ENCODE results near the gene PRKCH. TPM values are rescaled to one million over a fixed set of nuclear protein-coding genes. Genes with fewer than 3 reads are reported as not detected.

The PRKCH gene
- polyA plus RNA-seq, 1 donor from 2014 or later, result 2.0 TPM

DNA sequence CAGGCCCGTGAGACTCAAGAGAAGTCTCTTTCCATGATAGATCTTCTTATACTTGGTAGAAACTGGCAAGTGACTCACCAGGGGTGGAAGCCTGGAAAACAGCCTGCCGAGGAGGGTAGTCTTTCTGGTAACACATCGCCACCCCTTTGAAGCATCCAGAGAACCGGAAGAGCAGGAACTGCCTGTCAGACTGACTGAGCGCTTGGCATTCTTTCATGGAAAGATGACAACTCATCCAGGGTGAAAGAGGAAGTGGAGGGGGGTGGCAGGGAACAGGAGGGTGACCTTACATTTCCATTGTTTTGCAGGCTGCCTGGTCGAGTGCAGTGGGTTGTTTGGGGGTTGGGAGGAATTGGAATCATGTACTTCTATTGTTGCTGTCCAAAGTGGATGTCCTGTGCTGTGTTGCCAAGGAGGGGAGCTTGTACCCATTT, 34.5 kb downstream of the PRKCH start:
- no peak overlapping the region for H3K4me2 ChIP-seq (ENCODE audit: low read length)
- no peak overlapping the region for H3K9ac ChIP-seq (ENCODE audit: low read length)
- H2AFZ ChIP-seq (ENCODE audit: low read depth, low read length), result no peak overlapping the region
- H3K79me2 ChIP-seq (replicated peaks; ENCODE audit: insufficient read depth, low read length), result no peaks in the 10 kb centered on the region
- H3K4me3 ChIP-seq (ENCODE audit: low read length), result no peak overlapping the region
- H3K9me2 ChIP-seq (ENCODE audit: insufficient read depth, low read length), result no peaks in the 10 kb centered on the region
- H3K27ac ChIP-seq (ENCODE audit: low read length), result no peak overlapping the region
- no peaks in the 10 kb centered on the region for H3K27me3 ChIP-seq (ENCODE audit: insufficient read depth, low read depth, low read length)
- H3K9me3 ChIP-seq (ENCODE audit: low read length), result no peaks in the 10 kb centered on the region
- TF ChIP-seq EP300 (conservative IDR thresholded peaks at IDR 0.05; ENCODE audit: poor library complexity, severe bottlenecking), result no peak
- H3K36me3 ChIP-seq (ENCODE audit: insufficient read depth, low read length), result no peaks in the 10 kb centered on the region
- H3F3A ChIP-seq (ENCODE audit: insufficient read depth, low read length, poor library complexity, severe bottlenecking), result no peaks in the 10 kb centered on the region
- H4K20me1 ChIP-seq (ENCODE audit: insufficient read depth), result no peaks in the 10 kb centered on the region

GRCh38 chr14:61357123-61357522, 35.7 kb downstream of the PRKCH start:
- no peaks in the 10 kb centered on the region for H3F3A ChIP-seq (ENCODE audit: insufficient read depth, low read length, poor library complexity, severe bottlenecking)

More at GRCh38 chr14:61357123-61357522, 35.7 kb downstream of the PRKCH start:
- H3K9ac ChIP-seq (ENCODE audit: low read length), result no peak overlapping the region
- H3K9me3 ChIP-seq (ENCODE audit: low read length), result no peaks in the 10 kb centered on the region
- no peaks in the 10 kb centered on the region for H3K9me2 ChIP-seq (ENCODE audit: insufficient read depth, low read length)
- H3K27ac ChIP-seq (ENCODE audit: low read length), result no peak overlapping the region
- TF ChIP-seq POLR2AphosphoS5 (IDR thresholded peaks at IDR 0.05), result no peak
- TF ChIP-seq MXI1 (conservative IDR thresholded peaks at IDR 0.05; ENCODE audit: poor library complexity, severe bottlenecking), result no peak
- no peak for TF ChIP-seq RAD21 (conservative IDR thresholded peaks at IDR 0.05)
- TF ChIP-seq, protein P1, sequence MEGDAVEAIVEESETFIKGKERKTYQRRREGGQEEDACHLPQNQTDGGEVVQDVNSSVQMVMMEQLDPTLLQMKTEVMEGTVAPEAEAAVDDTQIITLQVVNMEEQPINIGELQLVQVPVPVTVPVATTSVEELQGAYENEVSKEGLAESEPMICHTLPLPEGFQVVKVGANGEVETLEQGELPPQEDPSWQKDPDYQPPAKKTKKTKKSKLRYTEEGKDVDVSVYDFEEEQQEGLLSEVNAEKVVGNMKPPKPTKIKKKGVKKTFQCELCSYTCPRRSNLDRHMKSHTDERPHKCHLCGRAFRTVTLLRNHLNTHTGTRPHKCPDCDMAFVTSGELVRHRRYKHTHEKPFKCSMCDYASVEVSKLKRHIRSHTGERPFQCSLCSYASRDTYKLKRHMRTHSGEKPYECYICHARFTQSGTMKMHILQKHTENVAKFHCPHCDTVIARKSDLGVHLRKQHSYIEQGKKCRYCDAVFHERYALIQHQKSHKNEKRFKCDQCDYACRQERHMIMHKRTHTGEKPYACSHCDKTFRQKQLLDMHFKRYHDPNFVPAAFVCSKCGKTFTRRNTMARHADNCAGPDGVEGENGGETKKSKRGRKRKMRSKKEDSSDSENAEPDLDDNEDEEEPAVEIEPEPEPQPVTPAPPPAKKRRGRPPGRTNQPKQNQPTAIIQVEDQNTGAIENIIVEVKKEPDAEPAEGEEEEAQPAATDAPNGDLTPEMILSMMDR (IDR thresholded peaks at IDR 0.05; ENCODE audit: poor library complexity, severe bottlenecking), result no peak
- TF ChIP-seq SMC3 (conservative IDR thresholded peaks at IDR 0.05; ENCODE audit: poor library complexity), result no peak
- TF ChIP-seq TAF1 (IDR thresholded peaks at IDR 0.05; ENCODE audit: low read depth), result no peak
- TF ChIP-seq, protein P2, sequence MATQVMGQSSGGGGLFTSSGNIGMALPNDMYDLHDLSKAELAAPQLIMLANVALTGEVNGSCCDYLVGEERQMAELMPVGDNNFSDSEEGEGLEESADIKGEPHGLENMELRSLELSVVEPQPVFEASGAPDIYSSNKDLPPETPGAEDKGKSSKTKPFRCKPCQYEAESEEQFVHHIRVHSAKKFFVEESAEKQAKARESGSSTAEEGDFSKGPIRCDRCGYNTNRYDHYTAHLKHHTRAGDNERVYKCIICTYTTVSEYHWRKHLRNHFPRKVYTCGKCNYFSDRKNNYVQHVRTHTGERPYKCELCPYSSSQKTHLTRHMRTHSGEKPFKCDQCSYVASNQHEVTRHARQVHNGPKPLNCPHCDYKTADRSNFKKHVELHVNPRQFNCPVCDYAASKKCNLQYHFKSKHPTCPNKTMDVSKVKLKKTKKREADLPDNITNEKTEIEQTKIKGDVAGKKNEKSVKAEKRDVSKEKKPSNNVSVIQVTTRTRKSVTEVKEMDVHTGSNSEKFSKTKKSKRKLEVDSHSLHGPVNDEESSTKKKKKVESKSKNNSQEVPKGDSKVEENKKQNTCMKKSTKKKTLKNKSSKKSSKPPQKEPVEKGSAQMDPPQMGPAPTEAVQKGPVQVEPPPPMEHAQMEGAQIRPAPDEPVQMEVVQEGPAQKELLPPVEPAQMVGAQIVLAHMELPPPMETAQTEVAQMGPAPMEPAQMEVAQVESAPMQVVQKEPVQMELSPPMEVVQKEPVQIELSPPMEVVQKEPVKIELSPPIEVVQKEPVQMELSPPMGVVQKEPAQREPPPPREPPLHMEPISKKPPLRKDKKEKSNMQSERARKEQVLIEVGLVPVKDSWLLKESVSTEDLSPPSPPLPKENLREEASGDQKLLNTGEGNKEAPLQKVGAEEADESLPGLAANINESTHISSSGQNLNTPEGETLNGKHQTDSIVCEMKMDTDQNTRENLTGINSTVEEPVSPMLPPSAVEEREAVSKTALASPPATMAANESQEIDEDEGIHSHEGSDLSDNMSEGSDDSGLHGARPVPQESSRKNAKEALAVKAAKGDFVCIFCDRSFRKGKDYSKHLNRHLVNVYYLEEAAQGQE (IDR thresholded peaks at IDR 0.05; ENCODE audit: borderline replicate concordance), result no peak
- no peak for TF ChIP-seq EZH2 (IDR thresholded peaks at IDR 0.05; ENCODE audit: borderline replicate concordance, insufficient read depth, low read length, poor library complexity, severe bottlenecking)
- no peak for TF ChIP-seq EP300 (conservative IDR thresholded peaks at IDR 0.05; ENCODE audit: poor library complexity, severe bottlenecking)
- H4K20me1 ChIP-seq (ENCODE audit: insufficient read depth), result no peaks in the 10 kb centered on the region
- H2AFZ ChIP-seq (ENCODE audit: low read depth, low read length), result no peak overlapping the region
- no peaks in the 10 kb centered on the region for H3K79me2 ChIP-seq (replicated peaks; ENCODE audit: insufficient read depth, low read length)
- no peaks in the 10 kb centered on the region for H3K36me3 ChIP-seq (ENCODE audit: insufficient read depth, low read length)
- no peak overlapping the region for H3K4me3 ChIP-seq (ENCODE audit: low read length)
- H3K4me2 ChIP-seq (ENCODE audit: low read length), result no peak overlapping the region
- no peaks in the 10 kb centered on the region for H3K27me3 ChIP-seq (ENCODE audit: insufficient read depth, low read depth, low read length)
